ENCODE results near the gene RFX2. TPM values are rescaled to one million over a fixed set of nuclear protein-coding genes. Genes with fewer than 3 reads are reported as not detected.
"Not testable (repeated sequence)": the region's sequence is repeated elsewhere in the genome, so short reads cannot be mapped to it uniquely, and the experiment has no call there.

The RFX2 gene
- polyA plus RNA-seq, 5 donors: 12.2 to 16.8 (median 14.5) TPM

- DNase-seq: not testable (repeated sequence)
Observed at GRCh38 chr19:6106643-6107294, 3.5 kb downstream of the RFX2 start.

- DNase-seq: no peak
Observed at GRCh38 chr19:6105444-6105843, 4.9 kb downstream of the RFX2 start.

- no peak for DNase-seq
Observed at GRCh38 chr19:6103894-6104293, 6.4 kb downstream of the RFX2 start.

GRCh38 chr19:6103217-6103644 lies 7.1 kb downstream of the RFX2 start:
- no peak for DNase-seq

GRCh38 chr19:6101991-6102390 lies 8.3 kb downstream of the RFX2 start:
- no peak for DNase-seq

- peak; percentile 74 to 80 for DNase-seq
Observed at GRCh38 chr19:6101291-6101825, 8.9 kb downstream of the RFX2 start.

- DNase-seq: no peak
Observed at GRCh38 chr19:6100284-6100915, 9.9 kb downstream of the RFX2 start.

- DNase-seq: no peak
Observed at GRCh38 chr19:6099599-6099998, 10.7 kb downstream of the RFX2 start.

GRCh38 chr19:6099033-6099432 lies 11.3 kb downstream of the RFX2 start:
- no peak for DNase-seq

GRCh38 chr19:6098574-6098973 lies 11.7 kb downstream of the RFX2 start:
- DNase-seq: no peak

- no peak for DNase-seq
Observed at GRCh38 chr19:6097911-6098310, 12.4 kb downstream of the RFX2 start.

GRCh38 chr19:6095760-6096159 lies 14.5 kb downstream of the RFX2 start:
- no peak for DNase-seq

GRCh38 chr19:6092329-6093286 lies 17.7 kb downstream of the RFX2 start:
- peak; percentile 75 for DNase-seq

GRCh38 chr19:6091771-6092291 lies 18.5 kb downstream of the RFX2 start:
- DNase-seq: no peak

- no peak for DNase-seq
Observed at GRCh38 chr19:6090634-6091033, 19.7 kb downstream of the RFX2 start.

- no peak for DNase-seq
Observed at GRCh38 chr19:6088602-6089049, 21.7 kb downstream of the RFX2 start.

GRCh38 chr19:6087074-6087571 lies 23.2 kb downstream of the RFX2 start:
- DNase-seq: no peak

GRCh38 chr19:6086068-6086788 lies 24.1 kb downstream of the RFX2 start:
- no peak for DNase-seq

- DNase-seq: no peak
Observed at GRCh38 chr19:6084821-6085220, 25.5 kb downstream of the RFX2 start.

GRCh38 chr19:6079107-6079506 lies 31.2 kb downstream of the RFX2 start:
- no peak for DNase-seq

GRCh38 chr19:6078068-6078467 lies 32.2 kb downstream of the RFX2 start:
- no peak for DNase-seq
